IMR-90 (cell line): ENCODE results near the gene MIB1. TPM values are rescaled to one million over a fixed set of nuclear protein-coding genes. Genes with fewer than 3 reads are reported as not detected.

Experiments used
- ATAC-seq: fragments of 200-7000 bp; cut with Tn5 transposase; 2 replicates; pipeline ENCODE4 v1.9.1; 2020; ENCODE audit warnings: low read depth, mild to moderate bottlenecking, moderate library complexity
- BruUV-seq: library from RNA; stranded (reverse); fragments of 400-500 nt; replicated peaks from 2 replicates; lab custom pipeline; 2021; lab: Mats Ljungman, UMichigan
- CTCF ChIA-PET: fragments of 300-600 bp; formaldehyde crosslinking; extraction: SDS; loops from one replicate; lab custom pipeline; 2021; ENCODE audit warnings: antibody characterized with exemption; lab: Yijun Ruan, JAX
- POLR2A ChIA-PET: fragments of 300-600 bp; sonication (Branson Sonifier 250); formaldehyde crosslinking; loops from one replicate; lab custom pipeline; 2022; ENCODE audit warnings: antibody characterized with exemption; ENCODE audit not compliant: unreplicated experiment; lab: Charles Lee
- DNase-seq: peaks from one replicate; pipeline ENCODE4 v3.0.0; 2013
- H2AFZ ChIP-seq: replicated peaks from 2 replicates; pipeline ENCODE3; 2013; ENCODE audit warnings: low read length, mild to moderate bottlenecking; ENCODE audit not compliant: poor library complexity
- H2AK5ac ChIP-seq: 2 replicates; pipeline ENCODE4 v1.6.1; 2013; ENCODE audit warnings: low read depth, low read length, inconsistent platforms
- H2AK9ac ChIP-seq: replicated peaks from 2 replicates; pipeline ENCODE3; 2013; ENCODE audit warnings: mild to moderate bottlenecking, low read depth, low read length, moderate library complexity; ENCODE audit not compliant: poor library complexity
- H2BK120ac ChIP-seq: 2 replicates; pipeline ENCODE4 v1.6.1; 2013; ENCODE audit warnings: low read depth, low read length, inconsistent platforms
- H2BK15ac ChIP-seq: 3 replicates; pipeline ENCODE4 v1.6.1; 2013; ENCODE audit warnings: low read depth, low read length, inconsistent platforms
- H2BK20ac ChIP-seq: 2 replicates; pipeline ENCODE4 v1.6.1; 2013; ENCODE audit warnings: low read depth, mild to moderate bottlenecking, inconsistent platforms, low read length, moderate library complexity
- H2BK5ac ChIP-seq: 2 replicates; pipeline ENCODE4 v1.6.1; 2013; ENCODE audit warnings: mild to moderate bottlenecking, low read depth, low read length, inconsistent platforms; ENCODE audit not compliant: poor library complexity, severe bottlenecking
- H3K14ac ChIP-seq: replicated peaks from 2 replicates; pipeline ENCODE4 v1.6.1; 2013; ENCODE audit warnings: low read depth, low read length, inconsistent platforms
- H3K18ac ChIP-seq: 2 replicates; pipeline ENCODE4 v1.6.1; 2013; ENCODE audit warnings: low read depth, low read length, control low read depth
- H3K23ac ChIP-seq: 2 replicates; pipeline ENCODE4 v1.6.1; 2013; ENCODE audit warnings: low read depth, low read length, inconsistent platforms
- H3K27ac ChIP-seq: 2 replicates; pipeline ENCODE4 v1.5.1; 2013; ENCODE audit warnings: mild to moderate bottlenecking, control low read depth, low read length; ENCODE audit not compliant: insufficient read depth
- H3K27me3 ChIP-seq: 2 replicates; pipeline ENCODE4 v1.6.1; 2013; ENCODE audit warnings: low read length; ENCODE audit not compliant: control insufficient read depth, insufficient read depth
- H3K36me3 ChIP-seq: 2 replicates; pipeline ENCODE4 v1.6.1; 2013; ENCODE audit warnings: low read length, mixed read lengths; ENCODE audit not compliant: control insufficient read depth, insufficient read depth
- H3K4ac ChIP-seq: 2 replicates; pipeline ENCODE4 v1.6.1; 2013; ENCODE audit warnings: low read depth, low read length, inconsistent platforms
- H3K4me1 ChIP-seq: 2 replicates; pipeline ENCODE4 v1.6.1; 2013; ENCODE audit warnings: low read length, mixed read lengths; ENCODE audit not compliant: control insufficient read depth, insufficient read depth
- H3K4me2 ChIP-seq: 2 replicates; pipeline ENCODE4 v1.6.1; 2013; ENCODE audit warnings: low read depth, mild to moderate bottlenecking, control low read depth, low read length, moderate library complexity
- H3K4me3 ChIP-seq: 2 replicates; pipeline ENCODE4 v1.5.1; 2013; ENCODE audit warnings: low read depth, mild to moderate bottlenecking, control low read depth, low read length, moderate library complexity; ENCODE audit not compliant: insufficient read depth
- H3K56ac ChIP-seq: 2 replicates; pipeline ENCODE4 v1.6.1; 2013; ENCODE audit warnings: low read length, inconsistent platforms; ENCODE audit not compliant: insufficient read depth; ENCODE audit errors: extremely low read depth
- H3K79me1 ChIP-seq, 2 experiments: 2 replicates each; pipeline ENCODE4 v1.6.1; 2013; ENCODE audit warnings: low read length in 2 of 2, inconsistent platforms in 1 of 2, low read depth in 1 of 2
- H3K9ac ChIP-seq: 2 replicates; pipeline ENCODE4 v1.6.1; 2013; ENCODE audit warnings: low read depth, low read length, control low read depth
- H3K9me1 ChIP-seq: 2 replicates; pipeline ENCODE4 v1.6.1; 2013; ENCODE audit warnings: low read length, inconsistent platforms; ENCODE audit not compliant: insufficient read depth
- H3K9me3 ChIP-seq: 2 replicates; pipeline ENCODE4 v1.6.1; 2013; ENCODE audit warnings: low read length; ENCODE audit not compliant: control insufficient read depth, insufficient read depth
- H4K20me1 ChIP-seq: 2 replicates; pipeline ENCODE4 v1.6.1; 2013; ENCODE audit warnings: low read length, inconsistent platforms; ENCODE audit not compliant: insufficient read depth
- H4K5ac ChIP-seq: 2 replicates; pipeline ENCODE4 v1.6.1; 2013; ENCODE audit warnings: mild to moderate bottlenecking, low read depth, low read length, control low read depth
- H4K8ac ChIP-seq, 2 experiments: 2 replicates each; pipeline ENCODE4 v1.6.1; 2013; ENCODE audit warnings: low read depth in 2 of 2, low read length in 2 of 2, control low read depth in 1 of 2, inconsistent platforms in 1 of 2
- H4K91ac ChIP-seq: 2 replicates; pipeline ENCODE4 v1.6.1; 2013; ENCODE audit warnings: low read depth, low read length, inconsistent platforms; ENCODE audit not compliant: insufficient read depth
- CEBPB ChIP-seq: IDR thresholded peaks from 2 replicates; pipeline ENCODE4 v1.6.1; 2012; ENCODE audit warnings: low read depth, low read length, improper control_type of control experiment
- CHD1 ChIP-seq: IDR thresholded peaks from 2 replicates; pipeline ENCODE4 v1.6.1; 2012; ENCODE audit warnings: low read depth, low read length, improper control_type of control experiment
- CTCF ChIP-seq: conservative IDR thresholded peaks from 2 replicates; pipeline ENCODE4 v1.5.1; 2012; ENCODE audit warnings: mild to moderate bottlenecking, low read depth, low read length, improper control_type of control experiment
- FOS ChIP-seq: fragments of 150-350 bp; IDR thresholded peaks from 2 replicates; pipeline ENCODE4 v1.6.1; 2016; ENCODE audit warnings: low read depth, low read length
- MAFK ChIP-seq: IDR thresholded peaks from 2 replicates; pipeline ENCODE4 v1.6.1; 2012; ENCODE audit warnings: low read depth, low read length, improper control_type of control experiment
- MAZ ChIP-seq: IDR thresholded peaks from 2 replicates; pipeline ENCODE4 v1.6.1; 2012; ENCODE audit warnings: low read depth, mild to moderate bottlenecking, low read length, improper control_type of control experiment, moderate library complexity, borderline replicate concordance
- NFE2L2 ChIP-seq: fragments of 150-350 bp; IDR thresholded peaks from 2 replicates; pipeline ENCODE4 v1.6.1; 2016; ENCODE audit warnings: low read depth, mild to moderate bottlenecking, low read length
- RAD21 ChIP-seq: IDR thresholded peaks from 2 replicates; pipeline ENCODE4 v1.6.1; 2012; ENCODE audit warnings: low read length, improper control_type of control experiment
- RCOR1 ChIP-seq: IDR thresholded peaks from 2 replicates; pipeline ENCODE4 v1.6.1; 2012; ENCODE audit warnings: mild to moderate bottlenecking, low read length, improper control_type of control experiment; ENCODE audit not compliant: insufficient replicate concordance
- RFX5 ChIP-seq: IDR thresholded peaks from 2 replicates; pipeline ENCODE4 v1.8.0; 2012; ENCODE audit warnings: low read depth, mild to moderate bottlenecking, low read length, moderate library complexity
- SMC3 ChIP-seq: fragments of 150-350 bp; IDR thresholded peaks from 2 replicates; pipeline ENCODE4 v1.6.1; 2016; ENCODE audit warnings: low read depth, mild to moderate bottlenecking, antibody characterized with exemption, low read length, moderate library complexity
- WGBS, 2 experiments: methylation state at CpG; one replicate each; pipeline versions ENCODE4 v1.1.5 to v1.1.7; 2013; ENCODE audit warnings: missing lambda C conversion rate in 2 of 2; ENCODE audit not compliant: insufficient read length in 1 of 2; ENCODE audit errors: extremely low coverage in 2 of 2; 5-methylcytosine and 5-hydroxymethylcytosine counted together
- dilution Hi-C: fragments of 300-500 bp; cut with HindIII; formaldehyde crosslinking; loops from one replicate; pipeline ENCODE4 v1.14.3; 2018; ENCODE audit warnings: low sequenced_read_pairs; ENCODE audit not compliant: unreplicated experiment
- in situ Hi-C: fragments of 300-500 bp; cut with MboI; formaldehyde crosslinking; loops from 3 replicates; pipeline ENCODE4 v1.14.3; 2019; ENCODE audit warnings: low sequenced_read_pairs, inconsistent platforms, mixed read lengths
- intact Hi-C: fragments of 100-400 bp; cut with micrococcal nuclease; formaldehyde crosslinking; loops from 2 replicates; pipeline ENCODE4 v1.10.0; 2022
- polyA plus RNA-seq, 3 experiments: library from polyadenylated mRNA; depleted of rRNA; stranded (reverse); fragments of >200 nt; gene quantifications; 2 replicates each; pipeline ENCODE4 v1.2.3, GENCODE V29; 2012; ENCODE audit warnings: low replicate concordance in 1 of 3
- total RNA-seq: library from RNA; depleted of rRNA; stranded (reverse); fragments of >200 nt; gene quantifications from 2 replicates; pipeline ENCODE4 v1.2.3, GENCODE V29; 2012
- TF ChIP-seq, protein P1 (sequence below): fragments of 150-350 bp; IDR thresholded peaks from 2 replicates; pipeline ENCODE4 v1.6.1; 2017; ENCODE audit warnings: mild to moderate bottlenecking, antibody characterized with exemption, low read length, low read depth

MIB1 gene
- total and polyA plus RNA-seq, 2 of the 4 experiments (the other 2 are of a cell fraction): 5.9 to 80.1 TPM

- TF ChIP-seq MAZ: no peak
- TF ChIP-seq RAD21: no peak
Measured at GRCh38 chr18:21912339-21913239, 172.0 kb downstream of the MIB1 start (continued).

- Histone ChIP-seq H2BK120ac (no peak overlapping the region), H3K9me3 (no peaks in the 10 kb centered on the region; the same call in 1 of the 2 replicates), H3K27ac (no peak overlapping the region), H4K5ac (no peak overlapping the region), H2AFZ (peak overlapping the region; percentile 49), H3K56ac (no peak overlapping the region), H2BK15ac (no peak overlapping the region), H3K79me1 (no peaks in the 10 kb centered on the region), H2BK20ac (no peak overlapping the region), H3K4me1 (no peaks in the 10 kb centered on the region), H3K4me3 (no peak overlapping the region), H3K27me3 (peaks cover 16% of the 10 kb centered on the region), H3K14ac (no peak overlapping the region), H2BK5ac (no peak overlapping the region), H2AK5ac (no peak overlapping the region), H4K20me1 (no peaks in the 10 kb centered on the region), H3K23ac (no peak overlapping the region), H3K36me3 (no peaks in the 10 kb centered on the region), H3K18ac (no peak overlapping the region), H3K4me2 (no peak overlapping the region), H4K91ac (no peak overlapping the region), H3K9ac (no peak overlapping the region), H2AK9ac (no peak overlapping the region), H3K4ac (no peak overlapping the region), H3K9me1 (no peaks in the 10 kb centered on the region), H4K8ac (no peak overlapping the region)
- peak; percentile 92 for ATAC-seq
- DNase-seq: peak; percentile 62
- no TSS peak for BruUV-seq
- POLR2A ChIA-PET: no interaction called here
- in situ Hi-C loops (loop anchor here (5.0 to 25.0 kb wide), 3 partner anchors 42 to 1072 kb away; no protein-coding TSS in a partner anchor), dilution Hi-C loops (no loop called here), intact Hi-C loops (loop anchor here (1.0 to 10.0 kb wide), 4 partner anchors 41 to 1070 kb away; no protein-coding TSS in a partner anchor)
- CTCF ChIA-PET: interaction anchor here (1.0 kb wide), 1 partner anchor 648 kb away, joined by 3 read pairs; no protein-coding TSS in a partner anchor
- no CpG with 5 or more reads among the region's 2 CpGs for WGBS, 2 experiments
- TF ChIP-seq SMC3: peak; percentile 78
- no peak for TF ChIP-seq FOS
- no peak for TF ChIP-seq CEBPB
- TF ChIP-seq, protein P1, sequence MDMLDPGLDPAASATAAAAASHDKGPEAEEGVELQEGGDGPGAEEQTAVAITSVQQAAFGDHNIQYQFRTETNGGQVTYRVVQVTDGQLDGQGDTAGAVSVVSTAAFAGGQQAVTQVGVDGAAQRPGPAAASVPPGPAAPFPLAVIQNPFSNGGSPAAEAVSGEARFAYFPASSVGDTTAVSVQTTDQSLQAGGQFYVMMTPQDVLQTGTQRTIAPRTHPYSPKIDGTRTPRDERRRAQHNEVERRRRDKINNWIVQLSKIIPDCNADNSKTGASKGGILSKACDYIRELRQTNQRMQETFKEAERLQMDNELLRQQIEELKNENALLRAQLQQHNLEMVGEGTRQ: no peak
- peak; percentile 85 for TF ChIP-seq RAD21
- TF ChIP-seq MAZ: no peak
- TF ChIP-seq CTCF: peak; percentile 86
- no peak for TF ChIP-seq RCOR1
- no peak for TF ChIP-seq CHD1
- TF ChIP-seq NFE2L2: no peak
- TF ChIP-seq MAFK: no peak
- no peak for TF ChIP-seq RFX5
Measured at GRCh38 chr18:21914739-21915319, 174.2 kb downstream of the MIB1 start.
